Astrocyte of the hippocampus (primary cell): ENCODE data around the gene SH3RF1.

Experiments used
- DNase-seq: peaks from one replicate; pipeline ENCODE4 v3.0.0; 2011; ENCODE audit warnings: low read depth, low spot score

The SH3RF1 gene

DNA sequence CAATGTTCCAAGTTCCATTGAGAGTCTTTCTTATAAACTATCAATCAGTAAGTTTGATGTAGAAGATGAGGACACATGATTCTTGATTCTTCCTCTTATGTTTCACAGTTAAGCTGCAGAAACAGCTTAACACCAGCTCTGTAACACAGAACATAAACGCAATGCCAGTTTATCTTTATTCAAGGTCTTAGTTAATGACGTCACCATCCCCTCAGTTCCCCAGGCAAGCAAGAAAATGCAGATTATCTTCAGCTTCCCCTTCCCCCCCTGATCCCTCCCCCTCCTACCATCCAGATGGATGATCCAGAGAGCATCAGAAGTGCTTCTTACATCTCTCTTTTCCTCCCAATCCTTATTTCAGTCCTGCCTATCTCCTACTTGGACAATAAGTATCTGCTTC is 4.4 kb upstream of the SH3RF1 start:
- no peak for DNase-seq

DNA sequence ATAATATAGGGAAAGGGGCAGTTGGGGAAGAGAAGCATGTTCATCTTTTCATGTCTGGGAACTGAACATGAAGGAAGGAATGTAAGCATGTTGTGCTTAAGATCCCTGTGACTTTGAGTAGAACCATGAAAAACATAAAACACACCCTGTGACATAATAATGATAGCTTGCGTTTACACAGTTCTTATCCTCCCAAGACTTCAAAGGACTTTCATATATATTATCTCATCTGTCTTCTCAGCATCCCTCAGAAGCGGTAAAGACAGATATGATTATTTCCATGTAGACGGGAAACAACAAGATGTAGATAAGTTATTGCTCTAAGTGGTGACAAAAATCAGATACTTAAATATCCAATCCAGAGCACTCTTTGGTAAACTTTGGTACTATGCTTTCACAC is 3.3 kb upstream of the SH3RF1 start:
- no peak for DNase-seq

DNA sequence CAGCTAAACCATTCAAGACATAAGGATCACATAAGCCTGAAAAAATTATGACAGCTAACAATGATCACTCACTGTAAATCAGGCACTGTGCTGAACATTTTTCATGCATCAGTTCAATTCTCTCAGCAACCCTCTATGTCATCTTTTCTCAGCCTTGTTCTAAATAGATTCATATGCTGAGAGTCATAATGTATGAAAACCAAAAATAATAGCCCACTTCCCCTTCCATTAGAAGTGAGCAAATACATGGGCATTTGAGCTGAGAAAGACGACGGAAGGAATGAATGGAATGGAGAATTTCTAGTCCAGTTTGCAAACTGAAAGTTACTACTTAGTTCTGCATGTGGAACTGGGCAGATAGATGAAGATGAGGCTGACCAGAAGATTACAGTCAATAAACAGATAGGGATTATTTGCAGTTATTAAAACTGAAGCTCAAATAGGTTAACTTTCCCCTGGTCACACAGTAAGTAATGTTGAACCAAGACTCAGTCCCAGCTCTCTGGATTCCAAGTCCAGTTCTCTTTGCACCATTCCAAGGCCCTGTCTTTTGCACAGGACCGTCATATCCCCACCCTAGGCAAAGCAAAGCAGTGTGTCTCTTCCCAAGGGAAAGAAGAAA is 1.6 kb upstream of the SH3RF1 start:
- DNase-seq = peak; percentile 62

DNA sequence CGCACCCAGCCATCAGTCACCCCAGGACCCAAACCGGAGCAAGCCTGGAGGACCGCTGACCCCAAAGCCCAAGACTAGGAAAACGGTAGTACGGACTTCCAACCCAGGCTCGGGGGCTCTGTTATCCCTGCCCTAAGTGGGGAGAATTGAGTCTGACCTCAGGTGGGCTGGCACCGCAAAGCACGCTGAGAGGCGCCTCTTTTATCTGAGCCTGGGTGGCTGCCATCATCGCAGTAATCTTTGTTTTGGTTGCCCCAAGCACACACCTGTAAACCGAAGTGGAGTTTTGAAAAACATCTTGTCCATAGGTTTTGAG is 894 bp upstream of the SH3RF1 start:
- no peak for DNase-seq

DNA sequence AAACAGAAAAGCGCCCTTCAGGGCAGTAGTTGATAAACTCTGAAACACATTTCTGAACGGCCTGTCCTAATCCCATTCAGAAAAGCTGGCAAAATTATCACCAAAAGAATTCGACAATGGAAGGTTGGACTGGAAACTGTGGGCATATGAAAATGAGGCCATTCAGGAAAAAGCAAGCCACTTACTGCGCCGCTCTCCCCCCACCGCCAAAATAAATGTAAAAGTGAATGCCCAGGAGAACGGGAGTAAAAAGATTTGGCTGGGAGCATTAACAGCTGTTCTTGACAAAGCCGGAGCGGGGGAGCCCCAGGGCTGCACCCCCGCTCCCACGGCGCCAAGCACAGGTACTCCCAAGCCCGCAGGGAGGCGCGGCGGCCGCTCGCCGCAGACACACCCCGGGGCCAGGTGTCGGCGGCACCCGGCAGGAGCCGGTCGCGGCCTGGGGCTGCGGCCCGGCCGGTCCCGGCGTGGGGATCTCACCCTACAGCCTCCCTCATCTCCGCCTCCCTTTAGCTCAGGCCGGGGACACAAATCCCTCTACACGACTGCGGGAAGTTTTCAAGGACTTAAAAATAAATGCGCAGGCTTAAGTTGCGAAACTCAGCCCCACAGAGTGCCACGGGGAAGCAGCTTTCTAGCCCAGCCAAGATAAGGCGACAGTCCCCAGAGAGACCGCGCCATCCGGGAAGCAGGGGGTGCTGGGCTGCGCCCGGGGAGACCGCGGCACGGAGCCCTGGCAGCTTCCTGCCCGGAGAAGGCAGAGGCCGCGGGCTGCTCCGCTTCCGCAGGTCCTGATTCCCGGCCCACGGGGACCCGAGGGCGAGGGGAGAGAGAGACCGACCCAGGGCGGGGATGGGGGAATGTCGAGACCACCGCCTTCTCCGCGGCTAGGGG is 593 bp downstream of the SH3RF1 start:
- DNase-seq = peak; percentile 73

DNA sequence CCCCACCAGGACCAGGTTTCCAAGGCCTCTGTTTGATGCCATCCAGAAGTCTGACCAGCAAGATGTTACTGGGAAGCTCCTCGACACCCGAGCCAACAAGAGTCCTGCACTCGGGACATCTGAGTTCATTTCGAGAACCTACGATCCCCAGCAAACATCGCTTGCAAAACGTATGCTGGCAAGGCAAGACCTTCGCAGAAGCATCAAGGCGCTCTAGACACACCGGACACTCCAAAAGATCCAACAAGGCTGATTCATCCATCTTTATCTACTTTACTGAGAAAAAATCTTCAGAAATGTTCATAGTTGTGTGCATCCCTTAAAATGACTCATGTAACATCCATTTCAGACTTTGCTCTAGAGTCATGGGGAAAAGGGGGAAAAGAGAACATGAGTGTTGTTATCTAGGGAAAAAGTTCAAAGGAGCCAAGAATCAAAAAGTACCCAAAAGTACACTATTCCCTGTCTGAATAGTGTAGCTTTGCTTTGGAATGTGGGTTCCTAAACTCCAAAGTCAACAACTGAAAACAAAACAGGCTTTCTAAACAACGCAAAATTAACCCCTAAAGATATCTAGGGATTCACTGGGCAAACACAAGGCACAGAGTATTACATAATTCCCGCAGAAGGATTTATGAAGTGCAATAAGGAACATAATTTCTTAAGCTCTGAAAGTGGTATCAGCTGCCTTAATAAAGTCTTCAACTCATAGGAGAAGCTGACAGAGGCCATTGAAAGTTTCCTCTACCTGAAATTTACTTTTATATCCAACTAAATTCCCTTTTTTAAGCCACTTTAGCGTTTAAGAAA is 1.6 kb downstream of the SH3RF1 start:
- peak; percentile 66 for DNase-seq

DNA sequence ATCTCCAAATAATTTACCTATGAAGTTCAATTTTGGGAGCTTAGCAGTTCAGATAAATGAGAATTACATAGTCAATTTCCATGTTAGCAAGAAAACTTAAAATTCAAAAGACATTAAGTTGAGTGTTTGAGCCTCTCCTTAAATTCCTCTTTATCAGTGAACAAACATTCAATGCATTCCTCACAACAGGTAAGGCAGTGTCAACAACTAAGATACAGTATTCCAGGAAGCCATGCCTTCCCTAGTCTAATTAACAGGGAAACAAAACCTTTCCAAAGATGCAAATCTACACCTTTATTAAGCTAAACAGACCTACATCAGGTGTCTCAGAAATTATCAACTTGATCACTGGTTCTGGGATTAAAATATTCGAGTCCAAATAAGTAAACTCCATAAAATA is 3.7 kb downstream of the SH3RF1 start:
- DNase-seq = no peak

DNA sequence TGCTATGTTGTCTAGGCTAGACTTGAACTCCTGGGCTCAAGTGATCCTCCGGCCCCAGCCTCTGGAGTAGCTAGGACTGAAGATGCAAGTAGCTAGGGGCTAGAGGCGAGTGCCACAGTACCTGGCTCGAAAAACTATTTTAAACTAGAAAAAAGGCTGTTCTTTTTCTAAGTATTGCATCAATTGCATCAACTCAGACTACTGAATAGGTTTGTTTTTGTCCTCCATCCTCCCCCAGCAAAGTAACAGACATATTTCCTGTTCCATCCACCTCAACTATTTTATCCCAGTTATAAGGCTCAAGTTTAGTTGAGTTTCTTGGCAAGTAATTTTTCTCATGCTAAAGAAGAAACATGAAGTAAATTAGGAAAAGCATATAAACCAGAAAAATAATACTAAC is 4.1 kb downstream of the SH3RF1 start:
- DNase-seq = no peak

DNA sequence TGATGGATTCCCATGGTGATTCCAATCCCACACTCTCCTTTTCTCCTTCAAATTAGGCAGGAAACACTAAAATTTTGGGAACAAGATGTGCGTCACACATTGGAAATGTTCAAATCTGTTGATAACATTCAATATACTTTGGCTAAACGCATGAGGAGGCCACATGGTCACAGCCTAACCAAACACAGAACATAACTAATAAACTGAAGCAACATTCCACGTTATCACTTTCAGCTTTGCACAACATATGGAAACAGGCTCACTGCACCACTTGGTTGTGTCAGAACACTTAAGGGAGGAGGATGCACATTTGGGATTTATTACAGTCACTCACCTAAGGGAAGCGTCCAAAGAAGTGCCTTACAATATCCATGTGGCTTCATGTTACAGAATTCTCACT is 4.7 kb downstream of the SH3RF1 start:
- no peak for DNase-seq

DNA sequence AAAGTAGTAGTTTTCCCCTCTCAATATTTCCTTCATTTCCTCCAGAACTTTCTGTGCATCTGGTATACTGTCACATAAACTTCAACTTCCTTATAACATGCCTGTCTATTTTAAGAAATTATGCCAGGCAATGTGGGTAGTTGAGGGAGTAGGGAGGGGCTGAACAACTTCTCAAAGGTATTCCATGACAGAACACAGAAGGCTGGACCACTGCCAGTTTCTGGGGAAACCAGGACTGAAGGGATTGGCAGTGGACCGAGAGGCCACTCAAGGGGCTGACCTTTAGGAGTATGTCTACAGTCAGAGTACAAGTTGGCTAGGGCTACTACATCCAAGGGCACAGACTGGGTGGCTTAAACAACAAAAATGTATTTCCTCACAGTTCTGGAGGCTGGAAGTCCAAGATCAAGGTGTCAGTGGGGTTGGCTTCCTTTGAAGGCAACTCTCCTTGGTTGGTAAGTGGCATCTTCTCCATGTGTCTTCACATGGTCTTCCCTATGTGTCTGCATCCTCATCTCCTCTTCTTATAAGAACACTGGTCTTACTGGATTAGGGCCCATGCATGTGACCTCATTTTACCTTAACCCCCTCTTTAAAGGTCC is 6.9 kb downstream of the SH3RF1 start:
- DNase-seq = no peak

DNA sequence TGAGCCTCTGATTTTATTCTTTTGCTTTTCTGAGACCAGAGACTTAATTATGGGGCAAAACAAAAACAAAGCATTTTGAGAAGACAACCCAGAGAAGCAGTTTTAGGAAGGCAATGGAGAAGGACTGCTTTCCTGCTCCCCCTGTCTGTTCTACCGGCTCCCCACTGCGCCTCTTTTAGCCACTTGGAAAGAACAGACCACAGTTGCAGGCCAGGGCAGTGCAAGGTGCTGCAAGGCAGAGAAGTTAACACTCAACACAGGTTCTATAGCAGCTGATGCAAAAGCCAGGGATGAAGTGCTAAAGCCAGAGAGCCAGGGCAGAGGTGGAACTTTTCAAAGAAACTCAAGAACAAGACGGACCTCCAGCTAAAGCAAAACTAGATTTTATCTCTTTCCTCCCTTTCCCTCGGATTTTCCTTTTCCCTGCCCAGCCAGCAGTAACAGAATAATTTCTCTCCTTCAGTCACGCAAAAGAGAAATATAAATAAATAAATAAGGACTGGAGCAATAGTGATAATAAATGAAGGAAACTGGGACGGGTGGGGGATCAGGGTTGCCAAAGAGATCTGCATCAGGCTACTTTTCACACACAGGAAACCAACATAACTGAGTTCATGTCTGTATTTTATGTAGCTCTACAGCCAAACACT is 10.4 kb downstream of the SH3RF1 start:
- DNase-seq = no peak

DNA sequence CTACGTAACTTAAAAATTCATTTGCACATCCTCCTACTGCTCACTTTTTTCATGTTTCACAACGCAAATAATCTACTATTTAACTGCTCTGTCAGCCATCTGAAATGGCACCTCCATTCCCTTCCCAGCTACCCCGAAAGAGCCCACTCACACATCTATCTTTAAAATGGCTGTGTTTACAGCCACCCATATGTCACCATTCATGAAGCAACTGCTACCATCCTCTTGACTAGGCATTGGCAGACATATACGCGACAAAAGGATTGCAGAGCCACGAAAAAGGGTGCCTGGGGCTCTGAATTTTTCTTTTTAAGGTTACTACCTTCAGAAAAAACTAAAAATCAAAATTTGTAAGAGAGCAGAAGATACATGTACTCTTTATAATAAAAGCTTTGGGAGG is 11.5 kb downstream of the SH3RF1 start:
- no peak for DNase-seq

DNA sequence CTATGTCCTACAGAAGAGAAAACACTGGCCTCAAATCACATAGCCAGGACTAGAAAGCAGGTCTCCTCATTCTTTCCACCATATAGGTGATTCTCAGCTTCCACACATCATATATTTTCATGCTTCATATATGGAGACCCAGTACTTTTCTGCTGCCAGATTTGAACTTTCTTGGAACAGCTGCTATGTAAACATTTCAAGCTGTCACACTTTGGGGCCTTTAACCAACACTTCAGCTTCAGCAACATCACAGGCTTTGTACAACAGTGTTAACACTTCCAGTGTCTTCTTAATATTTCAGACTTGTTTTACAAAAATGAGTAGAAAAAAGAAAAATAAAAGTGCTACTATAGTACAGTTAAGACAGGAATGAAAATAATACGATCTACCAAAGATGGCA is 12.6 kb downstream of the SH3RF1 start:
- no peak for DNase-seq

DNA sequence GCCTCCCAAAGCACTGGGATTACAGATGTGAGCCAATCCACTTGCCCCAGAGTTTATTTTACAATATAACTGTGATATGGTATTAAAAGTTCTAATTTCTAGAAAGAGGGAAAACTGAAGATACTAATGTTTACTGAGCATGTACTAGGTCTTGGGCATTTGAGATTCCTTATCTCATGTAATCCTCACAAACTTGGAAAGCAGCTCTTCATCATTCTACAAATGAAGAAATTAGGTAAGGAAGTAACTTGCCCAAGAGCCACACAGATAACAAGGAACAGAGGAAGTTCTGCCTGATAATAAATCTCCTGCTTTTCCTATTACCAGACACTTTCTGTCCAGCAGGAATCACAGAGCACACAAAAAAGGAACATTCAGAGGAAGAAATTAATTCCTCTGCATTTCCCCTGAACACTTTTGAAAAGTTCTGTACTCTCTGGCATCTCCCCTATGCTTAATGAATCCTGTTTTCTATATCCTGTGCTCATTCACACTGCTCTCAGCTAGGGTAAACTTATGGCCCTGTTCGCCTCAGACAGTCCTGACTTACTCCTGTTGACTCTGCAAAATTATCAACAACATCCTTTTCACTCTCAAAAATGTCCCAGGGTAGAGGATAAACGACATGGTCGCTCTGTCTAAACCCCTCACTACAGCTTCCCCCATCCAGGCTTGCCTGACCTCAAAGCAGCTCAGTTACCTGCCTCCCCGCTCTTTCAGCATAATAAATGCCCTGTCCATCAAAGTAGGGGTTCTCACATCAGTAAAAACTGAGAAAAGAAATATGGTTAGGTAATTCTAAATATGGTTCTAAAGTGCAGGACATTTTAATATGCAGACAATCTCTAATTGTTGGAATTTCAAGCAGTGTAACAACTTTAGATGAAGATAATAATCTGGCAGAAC is 13.6 kb downstream of the SH3RF1 start:
- no peak for DNase-seq

DNA sequence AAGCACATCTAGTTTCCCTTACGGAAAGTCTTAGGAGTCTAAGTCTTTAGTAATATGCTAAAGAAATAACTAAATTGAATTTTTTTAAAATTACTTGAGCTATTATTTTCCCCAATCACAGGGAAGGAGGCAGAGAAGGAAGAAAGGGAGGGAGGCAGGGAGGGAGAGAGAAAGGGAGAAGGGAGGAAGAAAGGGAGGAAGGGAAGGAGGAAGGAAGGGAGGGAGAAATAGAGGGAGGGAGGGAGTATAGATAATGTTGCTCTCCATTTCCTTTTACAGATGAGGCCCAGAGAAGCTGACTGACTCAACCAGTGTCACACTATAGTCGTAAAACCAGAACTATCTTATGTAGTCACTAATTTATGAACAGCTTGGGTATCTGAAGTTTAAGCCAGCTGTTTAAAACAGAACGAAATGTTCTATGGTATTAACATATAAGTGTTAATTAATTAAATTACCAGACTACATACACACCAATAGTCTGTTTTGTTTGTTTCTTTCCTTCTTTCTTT is 14.6 kb downstream of the SH3RF1 start:
- no peak for DNase-seq

DNA sequence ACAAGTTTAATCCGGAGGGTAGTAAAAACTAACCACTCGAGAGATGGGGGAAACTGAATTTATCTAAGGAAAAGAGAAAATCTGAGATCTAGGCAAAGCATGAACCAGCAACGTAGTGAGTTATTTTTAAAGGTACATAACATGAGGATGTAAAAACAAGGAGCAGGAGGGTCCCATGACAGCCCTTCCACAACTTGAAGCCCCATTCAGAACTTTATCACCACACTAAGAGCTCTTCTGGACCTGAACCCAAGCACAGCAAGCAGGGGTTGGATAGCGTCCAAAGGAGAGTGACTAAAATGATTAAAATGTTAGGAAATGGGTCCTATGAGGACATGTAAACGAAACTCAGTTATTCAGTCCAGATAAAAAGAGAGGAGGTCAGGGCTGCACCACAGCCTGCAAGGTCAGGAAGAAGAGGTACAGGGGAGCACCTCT is 16.2 kb downstream of the SH3RF1 start:
- DNase-seq = peak; percentile 86

DNA sequence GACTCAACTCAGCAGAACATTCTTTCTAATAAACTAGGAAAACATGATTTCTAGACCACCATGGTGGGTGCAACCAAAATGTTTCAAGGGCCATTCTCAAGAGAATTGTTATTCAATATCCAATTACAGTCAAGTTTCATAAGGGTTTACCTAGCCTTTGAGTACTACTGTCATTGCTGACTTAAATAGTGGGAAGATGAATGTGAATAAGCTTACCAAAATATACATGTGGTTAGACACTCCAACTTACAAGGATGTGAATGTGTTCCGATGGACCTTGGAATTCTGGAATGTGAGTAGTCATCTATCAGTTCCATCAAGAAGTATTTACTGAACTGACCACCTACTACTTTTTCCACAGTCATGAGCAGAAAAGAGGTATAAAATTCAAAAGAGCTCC is 16.9 kb downstream of the SH3RF1 start:
- DNase-seq = peak; percentile 86

DNA sequence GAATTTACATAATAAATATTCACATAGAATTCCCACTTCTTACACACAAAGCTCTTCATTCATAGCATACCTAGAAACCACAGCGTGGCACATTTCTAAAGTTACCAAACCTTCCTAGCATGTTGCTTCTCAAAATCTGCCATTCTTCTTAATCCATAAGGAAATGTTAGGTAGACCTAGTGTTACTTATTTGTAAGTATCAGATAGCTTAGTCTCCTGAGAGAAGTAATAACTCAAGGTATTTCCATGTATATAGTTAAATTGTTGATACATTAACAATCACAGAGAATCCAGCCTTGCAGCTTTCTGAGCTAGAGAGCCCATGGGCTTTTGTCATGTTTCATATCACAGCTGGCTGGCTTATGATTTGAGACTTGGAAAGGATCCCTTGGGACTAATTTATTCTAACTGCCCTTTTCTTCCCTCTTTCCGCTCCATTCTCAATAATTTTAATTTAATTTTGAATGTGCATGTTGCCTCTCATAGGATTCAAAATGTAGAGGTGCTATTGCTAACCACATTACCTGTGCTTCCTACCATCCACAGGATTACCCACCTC is 17.6 kb downstream of the SH3RF1 start:
- DNase-seq = peak; percentile 67

DNA sequence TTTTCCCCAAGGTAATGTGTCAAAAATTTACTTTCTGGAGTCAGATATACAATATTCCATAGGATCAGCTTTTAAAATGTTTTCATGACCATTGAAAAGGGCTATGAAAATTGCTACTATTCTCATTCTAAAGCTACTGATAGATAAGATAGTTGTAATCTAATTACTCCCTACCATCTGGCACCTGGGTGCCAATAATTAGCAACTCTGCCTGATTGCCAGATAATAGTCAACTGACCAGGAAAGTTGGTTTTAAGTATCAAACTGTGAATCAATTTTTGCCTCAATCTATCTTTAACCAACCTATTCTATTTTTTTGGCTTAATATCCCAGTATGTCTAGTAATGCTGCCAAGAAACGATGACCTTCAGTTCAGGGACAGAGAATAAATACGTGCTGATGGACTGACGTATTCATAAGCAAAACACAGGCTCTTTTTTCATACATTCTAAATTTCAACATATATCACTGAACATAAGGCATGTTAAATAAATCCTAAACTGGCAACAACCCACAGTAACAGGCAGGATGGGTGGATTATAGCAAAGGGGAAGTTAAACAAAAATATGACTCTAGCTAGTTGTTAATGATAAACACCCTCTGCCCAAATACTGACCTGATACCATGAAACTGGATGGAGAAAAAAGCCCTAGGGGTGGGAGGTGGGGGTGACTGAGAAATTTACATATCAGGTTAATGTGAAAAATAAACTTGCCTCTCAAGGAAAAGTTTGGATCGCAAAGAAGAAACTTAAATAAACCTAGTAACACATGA is 18.2 kb downstream of the SH3RF1 start:
- no peak for DNase-seq
